ENCODE measurements around the gene LRRC47.
A peak's percentile ranks its signal among the peaks of the same experiment; 100 is the strongest.
"Not testable (repeated sequence)": the region's sequence is repeated elsewhere in the genome, so short reads cannot be mapped to it uniquely, and the experiment has no call there.

LRRC47 gene

DNA sequence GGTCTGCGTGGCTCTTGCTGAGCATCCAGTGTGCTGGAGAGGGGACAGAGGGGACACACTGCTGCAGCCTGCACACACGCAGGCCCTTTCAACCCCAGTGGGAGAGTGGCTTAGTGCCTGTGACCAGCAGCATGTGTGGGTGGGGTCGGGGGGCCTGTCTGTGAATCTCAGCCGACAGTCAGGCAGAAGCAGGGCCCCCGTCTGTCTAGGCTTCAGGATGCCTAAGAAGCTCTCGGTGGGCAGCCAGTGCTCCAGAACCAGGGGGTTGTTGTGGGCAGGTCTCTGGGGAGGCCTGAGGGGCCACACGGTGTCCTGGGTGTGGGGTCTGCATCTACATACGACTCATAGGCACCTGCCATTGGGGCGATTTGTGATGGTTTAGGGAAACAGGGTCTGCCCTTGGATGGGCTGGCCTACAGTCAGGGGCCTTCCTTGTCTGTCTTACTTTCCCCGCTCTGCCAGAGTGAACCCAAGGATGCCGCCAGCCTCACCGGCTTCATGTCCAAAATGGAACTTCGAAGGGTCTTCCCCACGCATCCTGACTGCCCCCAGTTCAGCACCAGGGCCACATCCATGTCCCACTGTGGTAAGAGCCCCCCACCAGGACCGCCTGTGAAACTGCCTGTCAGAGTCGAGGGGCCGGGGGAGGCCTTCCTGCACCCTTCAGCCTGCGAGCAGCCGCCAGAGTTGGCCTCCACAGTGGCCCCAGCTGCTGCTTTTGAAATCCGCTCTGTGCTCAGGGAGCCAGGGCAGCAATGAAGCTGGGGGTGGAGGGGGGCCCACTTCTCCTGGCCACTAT is 42.4 kb downstream of the LRRC47 start:
- H3K27ac ChIP-seq (ENCODE audit: low read depth, low read length), result no peak overlapping the region
- H3K4me3 ChIP-seq (ENCODE audit: low read length), result no peak overlapping the region
- H3K27me3 ChIP-seq (ENCODE audit: control insufficient read depth, insufficient read depth, low read length), result peaks cover 8% of the 10 kb centered on the region
- H3K36me3 ChIP-seq (ENCODE audit: control insufficient read depth, insufficient read depth, low read length), result no peaks in the 10 kb centered on the region
- no peaks in the 10 kb centered on the region for H3K4me1 ChIP-seq (ENCODE audit: control insufficient read depth, insufficient read depth, low read length)
- H3K9ac ChIP-seq (ENCODE audit: low read length), result no peak overlapping the region

DNA sequence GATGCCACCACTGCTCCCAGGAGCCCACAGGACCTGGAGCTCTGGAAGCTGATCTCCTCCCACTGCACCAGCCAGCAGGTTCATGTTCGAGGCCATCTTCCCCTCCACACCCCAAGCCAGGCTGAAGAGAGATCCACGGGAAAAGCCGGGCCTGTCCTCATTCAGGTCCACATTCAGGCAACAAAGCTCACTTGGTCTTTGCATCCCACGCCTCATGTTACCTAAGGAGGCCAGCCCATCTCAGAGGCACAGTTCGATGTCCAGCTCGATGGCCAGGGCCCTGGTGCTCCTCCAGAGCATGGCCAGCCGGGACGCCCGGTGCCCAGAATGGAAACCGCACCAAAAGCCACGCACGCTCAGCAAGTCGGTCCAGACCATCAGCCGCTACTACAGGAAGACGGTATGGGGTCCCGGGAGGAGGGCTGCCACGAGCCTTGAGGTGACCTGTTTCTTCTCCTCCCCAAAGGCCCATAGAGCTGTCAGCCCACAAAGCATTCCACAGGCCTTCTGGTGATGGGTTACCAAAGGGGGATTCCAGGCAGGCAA is 43.8 kb downstream of the LRRC47 start, which contains the start of gene CCDC27:
TSS of gene CCDC27 (plus strand) at position 51 of the 546 bp plus-strand sequence. CDS start at position 83, 32 bp downstream.
- Histone ChIP-seq H3K4me1 (ENCODE audit: control insufficient read depth, insufficient read depth, low read length) (peaks cover 4% of the 10 kb centered on the region), H3K9ac (ENCODE audit: low read length) (no peak within 1 kb of the TSS), H3K36me3 (ENCODE audit: control insufficient read depth, insufficient read depth, low read length) (no peaks in the 10 kb centered on the region), H3K4me3 (ENCODE audit: low read length) (no peak within 1 kb of the TSS), H3K27me3 (ENCODE audit: control insufficient read depth, insufficient read depth, low read length) (peaks cover 8% of the 10 kb centered on the region), H3K27ac (ENCODE audit: low read depth, low read length) (no peak within 1 kb of the TSS)

DNA sequence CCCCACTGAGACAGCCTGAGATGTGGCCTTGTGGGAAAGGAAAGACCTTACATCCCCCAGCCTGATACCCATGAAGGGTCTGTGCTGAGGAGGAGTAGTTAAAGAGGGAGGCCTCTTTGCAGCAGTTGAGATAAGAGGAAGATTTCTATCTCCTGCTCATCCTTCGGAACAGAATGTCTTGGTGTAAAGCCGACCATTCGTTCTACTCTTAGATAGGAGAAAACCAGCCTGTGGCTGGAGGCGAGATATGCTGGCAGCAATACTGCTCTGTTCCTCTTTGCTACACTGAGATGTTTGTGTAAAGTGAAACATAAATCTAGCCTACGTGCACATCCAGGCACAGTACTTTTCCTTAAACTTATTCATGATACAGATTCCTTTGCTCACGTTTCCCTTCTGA is 45.6 kb downstream of the LRRC47 start:
- Histone ChIP-seq H3K27me3 (ENCODE audit: control insufficient read depth, insufficient read depth, low read length) (peaks cover 3% of the 10 kb centered on the region), H3K36me3 (ENCODE audit: control insufficient read depth, insufficient read depth, low read length) (no peaks in the 10 kb centered on the region), H3K9ac (ENCODE audit: low read length) (no peak overlapping the region), H3K27ac (ENCODE audit: low read depth, low read length) (no peak overlapping the region), H3K4me1 (ENCODE audit: control insufficient read depth, insufficient read depth, low read length) (peaks cover 4% of the 10 kb centered on the region), H3K4me3 (ENCODE audit: low read length) (no peak overlapping the region)

DNA sequence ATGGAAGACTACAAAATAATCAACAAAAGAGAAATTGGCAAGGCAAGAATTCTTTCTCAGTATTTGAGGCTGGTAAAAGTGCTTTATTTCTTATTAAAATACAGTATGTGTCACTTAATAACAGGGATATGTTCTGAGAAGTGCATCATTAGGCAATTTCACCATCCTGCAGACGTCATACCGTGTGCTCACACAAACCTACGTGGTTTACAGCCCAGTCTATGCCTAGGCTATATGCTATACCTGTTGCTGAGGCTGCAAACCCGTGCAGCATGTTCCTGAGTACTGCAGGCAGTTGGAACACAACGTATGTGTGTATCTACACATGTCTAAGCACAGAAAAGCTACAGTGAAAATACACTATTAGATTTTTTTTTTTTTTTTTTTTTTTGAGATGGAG is 46.8 kb downstream of the LRRC47 start:
- Histone ChIP-seq H3K4me3 (ENCODE audit: low read length) (no peak overlapping the region), H3K9ac (ENCODE audit: low read length) (no peak overlapping the region), H3K27ac (ENCODE audit: low read depth, low read length) (no peak overlapping the region), H3K4me1 (ENCODE audit: control insufficient read depth, insufficient read depth, low read length) (peaks cover 4% of the 10 kb centered on the region), H3K36me3 (ENCODE audit: control insufficient read depth, insufficient read depth, low read length) (no peaks in the 10 kb centered on the region), H3K27me3 (ENCODE audit: control insufficient read depth, insufficient read depth, low read length) (no peaks in the 10 kb centered on the region)

DNA sequence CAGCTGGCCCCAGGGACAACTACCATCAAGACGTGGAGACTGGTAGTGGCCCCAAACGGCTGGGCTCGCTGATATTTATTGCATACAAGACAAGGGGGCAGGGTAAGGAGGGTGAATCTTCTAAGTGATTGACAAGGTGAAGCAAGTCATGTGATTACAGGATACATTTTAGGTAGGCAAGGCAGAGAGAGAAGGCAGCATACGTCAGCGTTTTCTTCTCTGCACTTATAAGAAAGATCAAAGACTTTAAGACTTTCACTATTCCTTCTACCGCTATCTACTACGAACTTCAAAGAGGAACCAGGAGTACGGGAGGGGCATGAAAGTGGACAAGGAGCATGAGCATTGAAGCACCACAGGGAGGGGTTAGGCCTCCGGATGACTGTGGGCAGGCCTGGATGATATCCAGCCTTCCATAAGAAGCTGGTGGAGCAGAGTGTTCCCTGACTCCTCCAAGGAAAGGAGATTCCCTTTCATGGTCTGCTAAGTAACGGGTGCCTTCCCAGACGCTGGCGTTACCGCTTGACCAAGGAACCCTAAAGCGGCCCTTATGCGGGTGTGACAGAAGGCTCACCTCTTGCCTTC is 47.9 kb downstream of the LRRC47 start:
- not testable (repeated sequence) for H3K27me3 ChIP-seq (ENCODE audit: control insufficient read depth, insufficient read depth, low read length); H3K27ac ChIP-seq (ENCODE audit: low read depth, low read length); H3K4me3 ChIP-seq (ENCODE audit: low read length); H3K36me3 ChIP-seq (ENCODE audit: control insufficient read depth, insufficient read depth, low read length); H3K9ac ChIP-seq (ENCODE audit: low read length); H3K4me1 ChIP-seq (ENCODE audit: control insufficient read depth, insufficient read depth, low read length)

DNA sequence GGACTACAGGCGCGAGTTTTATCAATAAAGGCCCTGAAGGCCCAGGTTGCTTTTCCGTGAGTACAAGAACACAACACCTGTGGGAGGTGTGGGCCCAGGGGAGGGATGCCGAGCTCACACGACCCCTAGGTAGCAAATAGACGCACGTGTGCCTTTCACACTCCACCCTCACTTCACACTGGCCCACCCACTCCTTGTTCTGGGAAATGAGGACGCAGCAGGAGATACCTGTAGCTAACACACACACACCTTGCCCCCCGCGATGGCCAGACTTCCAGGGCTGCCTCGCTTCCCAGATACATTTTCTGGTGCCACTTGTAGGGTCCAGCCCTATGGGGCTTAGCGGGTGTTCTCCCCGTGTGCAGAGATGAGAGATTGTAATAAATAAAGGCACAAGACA is 48.4 kb downstream of the LRRC47 start:
- peaks cover 2% of the 10 kb centered on the region for H3K36me3 ChIP-seq (ENCODE audit: control insufficient read depth, insufficient read depth, low read length)
- peak overlapping the region; percentile 56 for H3K4me3 ChIP-seq (ENCODE audit: low read length)
- H3K27ac ChIP-seq (ENCODE audit: low read depth, low read length), result no peak overlapping the region
- no peaks in the 10 kb centered on the region for H3K27me3 ChIP-seq (ENCODE audit: control insufficient read depth, insufficient read depth, low read length)
- H3K9ac ChIP-seq (ENCODE audit: low read length), result no peak overlapping the region
- H3K4me1 ChIP-seq (ENCODE audit: control insufficient read depth, insufficient read depth, low read length), result peaks cover 4% of the 10 kb centered on the region

DNA sequence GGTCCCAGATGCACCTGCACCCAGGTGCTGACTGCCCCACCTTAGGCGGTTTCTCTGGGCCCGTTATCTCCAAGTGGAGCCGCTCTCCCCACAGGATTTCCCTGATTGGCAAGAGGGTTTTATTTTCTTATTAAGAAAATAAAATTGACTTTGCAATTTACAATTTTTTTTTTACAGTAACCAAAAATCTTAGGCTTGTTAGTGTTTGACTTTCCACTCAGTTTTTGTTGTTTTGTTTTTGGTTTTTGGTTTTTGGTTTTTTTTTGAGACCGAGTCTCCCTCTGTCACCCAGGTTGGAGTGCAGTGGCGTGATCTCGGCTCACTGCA is 48.8 kb downstream of the LRRC47 start:
- Histone ChIP-seq H3K9ac (ENCODE audit: low read length) (no peak overlapping the region), H3K27ac (ENCODE audit: low read depth, low read length) (peak overlapping the region; percentile 66), H3K36me3 (ENCODE audit: control insufficient read depth, insufficient read depth, low read length) (peaks cover 7% of the 10 kb centered on the region), H3K27me3 (ENCODE audit: control insufficient read depth, insufficient read depth, low read length) (no peaks in the 10 kb centered on the region), H3K4me3 (ENCODE audit: low read length) (peak overlapping the region; percentile 56), H3K4me1 (ENCODE audit: control insufficient read depth, insufficient read depth, low read length) (peaks cover 4% of the 10 kb centered on the region)

DNA sequence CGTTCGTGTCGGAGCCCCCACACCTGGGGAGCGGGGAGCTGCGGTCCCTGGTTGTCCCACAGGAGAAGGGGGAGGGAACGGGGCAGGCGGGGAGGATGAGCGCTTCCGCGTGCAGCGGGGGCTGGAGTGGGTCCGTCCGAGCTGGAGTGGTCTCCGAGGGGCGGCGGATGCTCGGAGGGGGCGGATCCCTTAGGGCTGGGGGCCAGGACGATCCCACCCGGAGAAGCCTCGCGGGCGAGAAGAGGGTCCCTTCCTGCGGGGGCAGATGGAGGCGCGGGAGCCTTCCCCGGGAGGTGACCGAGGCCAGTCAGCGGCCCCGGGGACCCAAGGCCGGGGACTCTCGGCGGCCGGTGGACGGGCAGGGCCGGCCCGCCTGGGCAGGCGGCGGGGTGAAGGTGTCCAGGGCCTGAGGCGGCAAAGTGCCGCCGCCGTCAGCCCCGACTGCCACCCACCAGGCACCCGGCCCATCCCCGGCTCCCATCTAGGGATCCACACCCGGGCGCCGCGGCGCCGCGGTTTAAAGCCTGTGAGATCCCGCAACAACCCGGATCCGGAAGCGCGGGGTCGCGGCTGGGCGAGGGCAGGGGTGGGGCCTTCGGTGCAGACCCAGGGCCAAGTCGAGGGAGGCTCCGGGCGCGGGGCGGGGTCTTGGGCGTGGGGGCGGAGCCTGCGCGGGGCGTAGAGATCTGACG is 49.3 kb downstream of the LRRC47 start:
- Histone ChIP-seq H3K36me3 (ENCODE audit: control insufficient read depth, insufficient read depth, low read length) (peaks cover 7% of the 10 kb centered on the region), H3K4me3 (ENCODE audit: low read length) (peak overlapping the region; percentile 56), H3K27me3 (ENCODE audit: control insufficient read depth, insufficient read depth, low read length) (no peaks in the 10 kb centered on the region), H3K9ac (ENCODE audit: low read length) (no peak overlapping the region), H3K4me1 (ENCODE audit: control insufficient read depth, insufficient read depth, low read length) (peaks cover 4% of the 10 kb centered on the region), H3K27ac (ENCODE audit: low read depth, low read length) (peak overlapping the region; percentile 66)

DNA sequence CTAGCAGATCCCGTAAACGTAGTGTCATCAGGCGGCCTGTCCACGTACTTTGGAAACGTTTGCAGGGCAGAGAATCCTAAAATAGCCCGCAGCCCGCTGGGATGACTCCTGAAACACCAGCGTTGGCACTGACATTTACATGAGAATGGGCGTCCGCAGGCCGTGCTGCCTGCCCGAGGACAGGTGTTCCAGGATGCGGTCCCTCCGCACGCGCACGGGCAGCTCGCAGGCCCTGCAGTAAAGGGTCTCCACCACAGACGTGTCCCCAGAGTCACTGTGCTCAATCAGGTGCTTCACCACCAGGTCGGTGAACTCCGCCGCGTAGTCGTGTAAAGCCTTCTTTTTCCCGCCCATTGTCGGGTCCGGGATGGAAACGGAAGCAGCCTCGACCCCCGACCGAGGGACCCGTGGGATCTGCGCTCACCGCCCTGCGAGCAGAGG is 49.9 kb downstream of the LRRC47 start:
- Histone ChIP-seq H3K4me3 (ENCODE audit: low read length) (peak overlapping the region; percentile 56), H3K36me3 (ENCODE audit: control insufficient read depth, insufficient read depth, low read length) (peaks cover 7% of the 10 kb centered on the region), H3K27me3 (ENCODE audit: control insufficient read depth, insufficient read depth, low read length) (no peaks in the 10 kb centered on the region), H3K4me1 (ENCODE audit: control insufficient read depth, insufficient read depth, low read length) (peaks cover 4% of the 10 kb centered on the region), H3K27ac (ENCODE audit: low read depth, low read length) (peak overlapping the region; percentile 15), H3K9ac (ENCODE audit: low read length) (no peak overlapping the region)

DNA sequence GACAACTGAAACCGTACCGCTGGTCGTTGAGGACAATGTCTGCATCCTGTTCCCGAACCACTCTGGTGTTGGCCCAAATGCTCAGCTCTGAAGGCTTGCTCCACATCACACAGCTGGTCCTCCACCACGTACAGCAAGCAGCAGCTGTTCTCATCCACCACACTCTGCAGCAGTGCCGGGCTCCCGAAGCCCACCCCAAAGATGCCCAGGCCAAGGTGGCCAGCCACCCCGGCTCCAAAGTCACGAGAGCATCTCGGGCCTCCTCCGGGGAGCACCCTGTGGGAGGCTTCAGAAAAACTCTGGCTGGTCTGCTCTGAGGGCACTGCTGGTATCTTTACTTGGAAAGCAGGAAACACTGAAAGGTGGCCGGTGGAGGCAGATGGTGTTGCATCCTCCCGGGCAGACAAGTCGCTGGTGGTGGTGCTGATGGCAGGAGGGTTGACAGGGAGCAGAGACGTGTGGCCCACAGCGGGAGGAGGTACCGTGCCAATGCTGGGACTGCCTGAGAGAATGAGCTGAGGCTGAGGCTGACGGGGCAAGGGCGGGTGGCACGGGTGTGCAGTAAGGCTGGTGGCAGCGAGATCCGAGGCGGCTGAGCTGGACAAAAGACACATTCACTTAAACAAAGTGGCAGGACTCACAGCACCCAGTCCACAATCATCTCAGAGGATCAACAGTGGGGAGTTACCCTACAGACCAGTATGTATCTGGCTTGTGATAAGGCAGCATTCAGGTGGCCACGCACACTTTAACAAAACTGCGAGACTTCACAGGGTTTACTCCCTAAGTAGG is 50.5 kb downstream of the LRRC47 start:
- Histone ChIP-seq H3K27me3 (ENCODE audit: control insufficient read depth, insufficient read depth, low read length) (no peaks in the 10 kb centered on the region), H3K9ac (ENCODE audit: low read length) (no peak overlapping the region), H3K4me1 (ENCODE audit: control insufficient read depth, insufficient read depth, low read length) (peaks cover 4% of the 10 kb centered on the region), H3K27ac (ENCODE audit: low read depth, low read length) (no peak overlapping the region), H3K36me3 (ENCODE audit: control insufficient read depth, insufficient read depth, low read length) (peaks cover 7% of the 10 kb centered on the region), H3K4me3 (ENCODE audit: low read length) (no peak overlapping the region)

DNA sequence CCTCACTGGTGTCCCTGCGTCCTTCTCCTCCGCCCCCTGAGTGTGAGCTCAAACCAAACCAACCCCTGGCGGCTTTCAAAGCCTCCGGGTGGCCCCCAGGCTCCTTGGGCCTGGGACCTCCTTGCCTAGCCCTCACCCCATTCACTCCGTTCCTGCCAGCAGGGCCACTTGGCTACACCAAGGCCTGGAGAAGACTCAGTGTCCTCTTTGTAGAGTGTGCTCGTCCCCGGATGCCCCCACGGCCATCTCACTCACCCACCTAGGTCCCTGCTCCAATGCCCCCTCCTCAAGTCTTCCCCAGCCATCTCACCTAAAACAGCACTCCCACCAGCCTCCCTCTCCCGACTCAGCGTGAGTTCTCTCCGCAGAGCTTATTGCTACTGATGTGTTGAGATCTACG is 51.2 kb downstream of the LRRC47 start:
- no peak overlapping the region for H3K4me3 ChIP-seq (ENCODE audit: low read length)
- H3K36me3 ChIP-seq (ENCODE audit: control insufficient read depth, insufficient read depth, low read length), result peaks cover 7% of the 10 kb centered on the region
- no peak overlapping the region for H3K27ac ChIP-seq (ENCODE audit: low read depth, low read length)
- peaks cover 4% of the 10 kb centered on the region for H3K4me1 ChIP-seq (ENCODE audit: control insufficient read depth, insufficient read depth, low read length)
- H3K9ac ChIP-seq (ENCODE audit: low read length), result no peak overlapping the region
- H3K27me3 ChIP-seq (ENCODE audit: control insufficient read depth, insufficient read depth, low read length), result no peaks in the 10 kb centered on the region

DNA sequence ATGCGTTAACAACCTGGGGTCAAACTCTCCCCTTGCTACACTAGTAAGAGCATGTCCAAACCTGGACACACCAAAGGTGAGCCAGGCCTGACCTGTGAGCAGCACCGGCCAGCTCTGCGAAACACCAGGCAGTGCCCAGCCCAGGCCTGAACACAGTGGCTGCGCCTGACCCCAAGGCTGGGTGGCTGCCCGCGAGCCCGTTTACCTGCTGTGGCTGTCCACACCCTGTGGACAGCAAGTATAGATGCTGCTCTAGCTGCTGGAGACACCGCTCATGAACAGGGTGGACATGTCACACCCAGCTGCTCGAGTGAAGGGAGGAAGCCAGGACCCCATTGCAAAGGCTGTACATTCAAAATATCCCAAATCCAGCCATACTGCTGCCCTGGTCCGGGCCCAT is 51.7 kb downstream of the LRRC47 start:
- no peak overlapping the region for H3K9ac ChIP-seq (ENCODE audit: low read length)
- H3K4me1 ChIP-seq (ENCODE audit: control insufficient read depth, insufficient read depth, low read length), result peaks cover 4% of the 10 kb centered on the region
- H3K27me3 ChIP-seq (ENCODE audit: control insufficient read depth, insufficient read depth, low read length), result no peaks in the 10 kb centered on the region
- no peak overlapping the region for H3K4me3 ChIP-seq (ENCODE audit: low read length)
- peaks cover 7% of the 10 kb centered on the region for H3K36me3 ChIP-seq (ENCODE audit: control insufficient read depth, insufficient read depth, low read length)
- no peak overlapping the region for H3K27ac ChIP-seq (ENCODE audit: low read depth, low read length)

All from rectal smooth muscle tissue (tissue), 1 donor.